IPS-18a (cell line): ENCODE results near the gene MAML2.

Experiments used
- H3K27ac ChIP-seq: one replicate; pipeline ENCODE4 v1.5.1; 2013; ENCODE audit warnings: low read length
- H3K27me3 ChIP-seq: one replicate; pipeline ENCODE4 v1.6.1; 2013; ENCODE audit warnings: mild to moderate bottlenecking, low read length; ENCODE audit not compliant: control insufficient read depth, insufficient read depth
- H3K36me3 ChIP-seq: one replicate; pipeline ENCODE4 v1.6.1; 2013; ENCODE audit warnings: low read depth, low read length; ENCODE audit not compliant: control insufficient read depth
- H3K4me1 ChIP-seq: one replicate; pipeline ENCODE4 v1.6.1; 2013; ENCODE audit warnings: low read depth, low read length; ENCODE audit not compliant: control insufficient read depth
- H3K4me3 ChIP-seq: one replicate; pipeline ENCODE4 v1.5.1; 2013; ENCODE audit warnings: low read length
- H3K9ac ChIP-seq: one replicate; pipeline ENCODE4 v1.6.1; 2013; ENCODE audit warnings: mild to moderate bottlenecking, low read length, moderate library complexity
- H3K9me3 ChIP-seq: one replicate; pipeline ENCODE4 v1.6.1; 2013; ENCODE audit warnings: low read depth, low read length; ENCODE audit not compliant: control insufficient read depth

The MAML2 gene

DNA sequence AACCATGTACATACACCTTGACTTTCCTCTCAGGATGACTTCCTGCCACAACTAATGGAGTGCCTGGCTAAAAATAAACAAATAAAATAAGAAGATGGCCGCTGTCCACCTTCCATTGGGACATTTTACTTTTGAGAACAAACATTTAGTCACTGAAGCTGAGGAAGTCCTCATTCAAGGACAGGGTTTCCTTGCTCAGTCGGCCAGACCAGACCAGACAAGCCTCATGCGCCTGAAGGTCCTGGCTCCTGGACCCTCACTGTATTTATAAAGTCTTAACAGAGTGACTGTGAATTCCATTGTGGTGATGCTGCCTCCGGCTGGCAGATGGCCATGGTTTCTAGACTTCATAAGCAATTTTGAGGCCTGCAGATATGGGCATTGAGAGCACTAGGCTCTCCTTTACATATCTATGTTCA is 114.5 kb downstream of the MAML2 start:
- H3K4me1 ChIP-seq, result peaks cover 3% of the 10 kb centered on the region

DNA sequence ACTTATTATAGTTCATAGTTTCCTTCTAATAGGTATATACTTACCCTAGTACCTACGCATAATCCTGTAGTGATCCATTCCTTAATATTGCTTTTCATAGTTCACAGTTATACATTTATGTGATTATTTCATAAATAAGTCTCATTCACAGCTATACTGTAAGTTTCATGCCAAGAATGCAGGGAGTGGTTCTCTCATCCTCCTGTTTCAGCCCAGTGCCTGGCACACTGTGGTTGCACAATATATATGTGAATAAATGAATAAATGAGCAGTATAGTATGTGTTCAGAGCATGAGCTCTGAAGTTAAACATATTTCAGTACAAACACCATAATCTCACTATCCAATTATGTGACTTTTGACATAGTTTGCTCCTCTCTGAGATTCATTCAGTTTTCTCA is 115.8 kb downstream of the MAML2 start:
- no peaks in the 10 kb centered on the region for H3K27me3 ChIP-seq
- no peak overlapping the region for H3K9ac ChIP-seq
- H3K4me1 ChIP-seq, result peaks cover 3% of the 10 kb centered on the region
- H3K27ac ChIP-seq, result no peak overlapping the region
- H3K9me3 ChIP-seq, result no peaks in the 10 kb centered on the region
- no peaks in the 10 kb centered on the region for H3K36me3 ChIP-seq
- no peak overlapping the region for H3K4me3 ChIP-seq

More for the DNA sequence above, 114.5 kb downstream of the MAML2 start:
- Histone ChIP-seq H3K9me3 (no peaks in the 10 kb centered on the region), H3K36me3 (no peaks in the 10 kb centered on the region), H3K4me3 (no peak overlapping the region), H3K27ac (no peak overlapping the region), H3K27me3 (no peaks in the 10 kb centered on the region), H3K9ac (no peak overlapping the region)

DNA sequence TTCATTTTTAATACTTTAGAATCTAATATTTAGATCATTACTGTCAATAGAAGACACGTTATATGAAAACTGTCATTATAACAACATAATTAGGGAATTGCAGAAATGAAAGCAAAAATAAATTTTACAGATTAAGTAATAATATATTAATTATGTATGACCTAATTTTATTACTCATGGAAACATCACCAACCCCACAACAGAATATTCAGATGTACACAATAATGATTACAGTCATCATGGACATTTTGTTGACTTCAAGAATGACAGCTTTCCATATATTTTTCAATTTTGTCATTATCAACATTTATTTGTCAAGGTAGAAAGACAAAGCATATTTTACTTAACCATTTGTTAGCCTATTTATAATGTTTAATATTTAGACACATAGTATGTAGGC is 119.9 kb downstream of the MAML2 start:
- Histone ChIP-seq H3K9me3 (no peaks in the 10 kb centered on the region), H3K27ac (no peak overlapping the region), H3K27me3 (no peaks in the 10 kb centered on the region), H3K4me1 (peaks cover 5% of the 10 kb centered on the region), H3K36me3 (no peaks in the 10 kb centered on the region), H3K4me3 (no peak overlapping the region), H3K9ac (no peak overlapping the region)

DNA sequence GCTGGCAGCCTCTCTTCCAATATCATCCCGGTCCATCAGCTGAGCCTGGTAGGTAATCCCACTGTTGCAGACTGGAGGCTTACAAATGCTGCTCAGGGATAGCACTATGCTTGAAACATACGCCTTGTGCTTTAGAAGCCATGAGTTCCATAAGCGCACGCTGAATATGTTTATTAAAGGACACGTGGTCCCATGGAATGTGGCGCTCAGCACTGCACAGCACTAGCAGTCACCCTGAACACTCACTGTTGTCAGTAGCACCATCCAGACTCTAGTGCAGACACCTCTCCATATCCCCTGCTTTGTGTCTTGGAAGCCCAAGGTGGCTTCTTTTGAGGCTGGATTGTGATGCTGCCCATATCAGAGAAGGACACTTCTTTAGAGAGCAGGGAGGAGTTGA is 120.9 kb downstream of the MAML2 start:
- no peaks in the 10 kb centered on the region for H3K36me3 ChIP-seq
- no peaks in the 10 kb centered on the region for H3K9me3 ChIP-seq
- H3K4me3 ChIP-seq, result no peak overlapping the region
- H3K9ac ChIP-seq, result no peak overlapping the region
- H3K27ac ChIP-seq, result no peak overlapping the region
- H3K27me3 ChIP-seq, result no peaks in the 10 kb centered on the region
- peaks cover 5% of the 10 kb centered on the region for H3K4me1 ChIP-seq

DNA sequence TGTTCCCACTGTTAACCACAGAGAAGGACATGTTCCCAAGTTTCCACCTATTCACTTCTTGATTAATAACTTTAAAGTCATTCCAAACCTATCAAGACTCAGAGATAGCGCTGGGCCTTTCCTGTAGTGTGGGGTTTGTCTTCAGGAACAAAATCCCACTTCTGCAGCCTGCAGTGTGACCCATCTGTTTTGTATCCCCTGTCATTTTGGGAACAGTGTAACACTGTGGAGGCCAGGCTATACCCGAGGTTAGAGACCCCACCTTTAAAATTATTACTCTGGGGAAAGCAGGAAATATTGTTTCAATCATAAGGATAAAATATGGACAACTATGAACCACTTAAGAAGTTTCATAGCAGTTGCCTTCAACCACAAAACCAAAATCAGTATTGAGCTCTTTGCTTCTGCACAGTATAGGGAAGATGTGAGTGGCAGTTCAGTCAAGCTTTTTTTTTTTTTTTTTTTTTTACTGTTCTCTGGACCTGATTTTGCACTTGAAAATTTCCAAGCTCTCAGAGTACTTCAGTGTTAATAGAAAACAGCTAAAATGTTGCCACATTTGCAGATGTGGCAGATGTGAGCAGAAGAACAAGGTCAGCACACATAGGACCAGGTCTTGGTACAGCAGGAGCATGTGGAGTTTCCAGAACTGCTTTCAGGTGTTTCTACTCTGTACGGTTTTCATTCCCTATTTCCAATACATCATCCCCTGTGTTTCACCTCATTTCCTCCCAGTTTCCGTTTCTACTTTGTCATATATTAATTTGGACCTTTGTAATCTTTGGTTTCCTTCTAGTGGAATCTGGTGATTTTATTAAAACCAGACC is 121.5 kb downstream of the MAML2 start:
- Histone ChIP-seq H3K9ac (no peak overlapping the region), H3K27ac (no peak overlapping the region), H3K4me1 (peaks cover 5% of the 10 kb centered on the region)

DNA sequence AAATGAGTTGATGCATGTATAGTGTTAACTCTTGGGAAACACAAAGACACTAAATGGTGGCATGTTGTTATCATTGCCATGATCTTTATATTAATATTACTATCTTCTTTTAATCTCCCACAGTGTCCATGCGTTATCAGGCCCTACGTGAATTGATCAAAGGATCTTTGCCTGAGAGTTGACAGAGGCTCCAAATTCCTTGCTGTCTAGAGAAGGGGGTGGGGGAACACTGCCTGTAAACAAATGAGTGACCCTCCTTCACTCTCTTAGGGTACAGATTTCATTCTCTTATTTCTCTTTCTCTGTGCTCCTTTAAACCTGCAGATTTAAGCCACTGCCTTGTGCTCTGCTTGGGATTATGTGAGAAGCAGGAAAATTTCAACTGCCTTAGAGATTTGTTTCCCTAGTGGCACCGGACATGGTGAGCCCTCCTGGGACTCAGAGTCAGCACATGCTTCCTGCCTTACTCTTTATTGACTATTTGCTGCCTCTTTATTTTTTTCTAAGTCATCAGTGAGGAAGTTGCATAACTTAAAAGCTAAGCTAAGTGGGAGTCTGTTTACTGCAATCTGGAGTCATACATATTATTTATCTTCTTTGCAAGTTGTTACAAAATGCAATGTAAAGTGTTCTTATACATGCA is 122.9 kb downstream of the MAML2 start:
- no peaks in the 10 kb centered on the region for H3K27me3 ChIP-seq
- no peak overlapping the region for H3K9ac ChIP-seq
- H3K9me3 ChIP-seq, result no peaks in the 10 kb centered on the region
- no peaks in the 10 kb centered on the region for H3K36me3 ChIP-seq
- H3K4me1 ChIP-seq, result peaks cover 5% of the 10 kb centered on the region
- no peak overlapping the region for H3K4me3 ChIP-seq
- no peak overlapping the region for H3K27ac ChIP-seq

More for the DNA sequence above, 121.5 kb downstream of the MAML2 start:
- Histone ChIP-seq H3K4me3 (no peak overlapping the region), H3K9me3 (no peaks in the 10 kb centered on the region), H3K36me3 (no peaks in the 10 kb centered on the region), H3K27me3 (no peaks in the 10 kb centered on the region)

DNA sequence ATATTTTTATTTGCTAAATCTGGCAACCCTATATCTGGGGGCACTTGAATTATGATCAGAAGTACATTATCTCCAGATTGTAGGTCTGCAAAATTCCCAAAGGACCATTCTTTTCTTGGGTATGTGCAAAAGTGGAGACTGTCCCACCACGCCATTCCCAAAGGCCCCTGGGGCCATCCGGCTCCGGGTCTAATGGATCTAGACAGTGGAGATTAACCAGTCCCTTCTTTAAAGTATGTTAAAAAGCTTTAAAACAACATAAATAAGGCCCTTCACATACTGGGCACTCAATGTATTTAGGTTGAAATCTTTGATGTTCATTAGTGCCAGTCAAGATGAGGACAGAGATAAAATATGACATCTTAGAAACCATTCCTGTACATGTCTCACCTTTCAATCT is 124.1 kb downstream of the MAML2 start:
- Histone ChIP-seq H3K4me3 (no peak overlapping the region), H3K36me3 (no peaks in the 10 kb centered on the region), H3K9me3 (no peaks in the 10 kb centered on the region), H3K27me3 (no peaks in the 10 kb centered on the region), H3K27ac (no peak overlapping the region), H3K4me1 (peaks cover 5% of the 10 kb centered on the region), H3K9ac (no peak overlapping the region)

DNA sequence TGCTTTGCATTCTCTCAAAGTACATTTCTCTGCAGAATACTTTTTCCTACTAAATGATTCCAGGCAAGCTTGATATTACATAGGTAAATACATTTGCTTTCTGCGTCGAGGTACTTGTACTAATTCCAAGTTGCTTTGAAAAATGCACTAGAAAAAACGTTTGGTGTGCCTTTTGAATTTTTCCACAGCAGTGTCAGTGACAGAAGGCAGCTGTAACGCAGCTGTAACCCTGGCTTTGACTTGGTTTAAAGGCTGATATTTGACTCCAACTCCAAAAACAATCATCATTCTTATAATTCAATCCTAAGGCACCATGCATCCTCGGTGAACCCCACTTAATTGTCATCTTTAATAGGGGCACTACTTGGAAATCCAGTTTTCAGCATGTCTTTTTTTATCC is 125.0 kb downstream of the MAML2 start:
- H3K9me3 ChIP-seq, result no peaks in the 10 kb centered on the region
- no peak overlapping the region for H3K4me3 ChIP-seq
- no peaks in the 10 kb centered on the region for H3K27me3 ChIP-seq
- H3K36me3 ChIP-seq, result no peaks in the 10 kb centered on the region
- H3K4me1 ChIP-seq, result peaks cover 5% of the 10 kb centered on the region
- H3K27ac ChIP-seq, result no peak overlapping the region
- H3K9ac ChIP-seq, result no peak overlapping the region

DNA sequence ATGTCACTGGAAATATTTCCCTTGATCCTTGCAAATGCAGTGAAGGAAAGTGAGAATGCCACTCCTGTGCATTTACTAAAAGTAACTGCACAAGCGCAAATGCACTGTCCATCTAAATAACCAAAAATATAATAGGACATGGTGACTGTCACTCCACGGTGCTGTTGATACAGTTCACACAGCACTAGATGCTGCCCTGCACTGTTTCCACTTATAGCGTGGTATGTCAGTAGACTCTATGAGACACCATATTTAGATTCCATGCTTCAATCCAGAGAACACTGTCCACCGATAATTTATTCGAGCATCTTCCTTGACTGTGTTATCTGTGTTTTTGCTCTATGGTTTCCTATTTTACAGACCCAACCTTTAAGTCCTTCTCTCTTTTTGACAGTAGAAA is 125.8 kb downstream of the MAML2 start:
- H3K27me3 ChIP-seq, result no peaks in the 10 kb centered on the region
- H3K4me1 ChIP-seq, result peaks cover 5% of the 10 kb centered on the region
- no peak overlapping the region for H3K4me3 ChIP-seq
- H3K27ac ChIP-seq, result no peak overlapping the region
- no peaks in the 10 kb centered on the region for H3K9me3 ChIP-seq
- no peak overlapping the region for H3K9ac ChIP-seq
- H3K36me3 ChIP-seq, result no peaks in the 10 kb centered on the region

DNA sequence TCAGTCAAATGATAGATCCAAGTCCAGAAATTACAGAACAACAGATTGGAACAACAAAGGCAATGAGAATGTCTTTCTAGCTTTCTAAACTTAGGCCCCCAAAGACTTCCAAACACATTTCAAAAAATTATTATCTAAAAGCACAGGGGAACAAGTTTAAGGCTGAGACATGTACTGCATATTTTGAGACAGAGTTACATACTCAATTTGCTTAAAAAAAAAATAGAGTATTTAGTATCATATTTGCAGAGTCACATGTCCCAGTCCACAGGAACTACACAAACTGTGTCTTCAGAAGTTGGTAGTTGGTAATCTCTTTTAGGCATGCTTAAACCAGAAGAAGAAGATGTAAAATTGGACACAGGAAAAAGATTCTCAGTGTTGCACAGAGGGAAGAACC is 127.2 kb downstream of the MAML2 start:
- H3K9ac ChIP-seq, result no peak overlapping the region
- H3K27ac ChIP-seq, result no peak overlapping the region
- H3K36me3 ChIP-seq, result no peaks in the 10 kb centered on the region
- H3K9me3 ChIP-seq, result no peaks in the 10 kb centered on the region
- H3K4me1 ChIP-seq, result peaks cover 5% of the 10 kb centered on the region
- no peaks in the 10 kb centered on the region for H3K27me3 ChIP-seq
- no peak overlapping the region for H3K4me3 ChIP-seq

DNA sequence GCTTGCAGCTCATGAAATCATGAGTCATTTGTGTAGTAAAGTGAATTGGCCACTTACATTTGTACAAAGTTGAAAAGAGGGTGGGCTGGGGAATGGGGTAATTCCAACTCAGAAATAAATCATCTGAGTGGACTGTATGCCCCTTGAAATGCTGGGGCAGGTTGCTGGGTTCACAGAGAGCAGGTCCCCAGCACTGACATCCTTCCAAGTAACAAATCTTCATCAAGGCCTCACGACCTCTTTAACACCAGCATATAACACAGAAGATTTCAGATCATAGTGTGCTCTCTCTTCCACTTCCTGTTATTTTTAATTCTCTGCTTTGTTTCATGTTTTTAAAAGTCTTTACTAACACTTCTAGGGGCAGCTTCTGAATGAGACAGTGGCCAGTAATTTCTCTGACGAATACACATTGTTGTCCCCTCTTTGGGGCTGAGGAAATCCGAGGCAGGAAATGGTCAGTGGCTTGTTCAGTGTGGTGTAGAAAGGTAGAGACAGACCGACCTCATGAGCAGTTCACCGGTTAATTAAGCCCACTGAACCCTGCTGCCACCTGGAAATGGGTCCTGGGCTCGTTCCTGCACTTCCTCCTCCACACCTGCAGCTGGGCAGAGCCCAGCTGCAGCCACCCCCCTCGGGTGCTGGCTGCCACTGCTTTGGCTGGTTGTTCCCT is 127.7 kb downstream of the MAML2 start:
- Histone ChIP-seq H3K4me3 (no peak overlapping the region), H3K27me3 (no peaks in the 10 kb centered on the region), H3K36me3 (no peaks in the 10 kb centered on the region), H3K9me3 (no peaks in the 10 kb centered on the region), H3K9ac (no peak overlapping the region), H3K27ac (no peak overlapping the region), H3K4me1 (peaks cover 2% of the 10 kb centered on the region)
